Gastroesophageal sphincter (tissue), 4 donors: ENCODE results near the gene OR52E5. TPM values are rescaled to one million over a fixed set of nuclear protein-coding genes. Genes with fewer than 3 reads are reported as not detected.

Source experiments
- ATAC-seq: fragments of 150-250 bp; one replicate; pipeline ENCODE4 v1.9.1; 2016; ENCODE audit warnings: mild to moderate bottlenecking, moderate library complexity
- H3K27ac ChIP-seq, 4 donors: fragments of 200-600 bp; sonication (generic) in 3 of 4; 1 replicate in 3 of 4; 2 replicates in 1 of 4; pipeline ENCODE4 v1.5.1; 2016 to 2019
- H3K27me3 ChIP-seq: fragments of 200-600 bp; sonication (generic); one replicate; pipeline ENCODE4 v1.5.1; 2019
- H3K36me3 ChIP-seq, 2 donors: fragments of 200-600 bp; sonication (generic); one replicate each; pipeline ENCODE4 v1.5.1; 2019; ENCODE audit warnings: control low read depth in 1 of 2
- H3K4me1 ChIP-seq, 3 donors: fragments of 200-600 bp; sonication (generic); 1 replicate in 2 of 3; 2 replicates in 1 of 3; pipeline ENCODE4 v1.5.1; 2016 to 2019; ENCODE audit warnings: control low read depth in 2 of 3
- H3K4me3 ChIP-seq, 2 donors: fragments of 200-600 bp; sonication (generic); one replicate each; pipeline ENCODE4 v1.5.1; 2019; ENCODE audit warnings: mild to moderate bottlenecking in 1 of 2, moderate library complexity in 1 of 2
- H3K9me3 ChIP-seq, 3 donors: fragments of 200-600 bp; sonication (generic); one replicate each; pipeline ENCODE4 v1.5.1; 2017 to 2019; ENCODE audit warnings: control low read depth in 2 of 3
- EP300 ChIP-seq: sonication (generic); formaldehyde crosslinking; IDR thresholded peaks from one replicate; pipeline ENCODE4 v1.6.1; 2017; ENCODE audit warnings: antibody characterized with exemption, mild to moderate bottlenecking
- POLR2A ChIP-seq, 2 donors: fragments of 450-650 bp; IDR thresholded peaks; one replicate each; pipeline ENCODE4 v1.6.1; 2017; ENCODE audit warnings: antibody characterized with exemption in 2 of 2, mild to moderate bottlenecking in 2 of 2, moderate library complexity in 1 of 2
- POLR2AphosphoS5 ChIP-seq: sonication (generic); formaldehyde crosslinking; IDR thresholded peaks from one replicate; pipeline ENCODE4 v1.6.1; 2017; ENCODE audit warnings: antibody characterized with exemption
- WGBS, 2 donors: methylation state at CpG; one replicate each; pipeline ENCODE4 v1.1.5; 2018; ENCODE audit warnings: low coverage in 1 of 2; 5-methylcytosine and 5-hydroxymethylcytosine counted together
- total RNA-seq, 4 donors: library from RNA; depleted of rRNA; stranded (reverse); fragments of >200 nt; gene quantifications; one replicate each; pipeline ENCODE4 v1.1.0, GENCODE V29; 2016
- TF ChIP-seq, protein P1 (sequence below), 4 experiments: fragments of 200-600 bp in 2 of 4; fragments of 450-650 bp in 2 of 4; sonication (generic) in 1 of 4; IDR thresholded peaks; one replicate each; pipeline ENCODE4 v1.5.1; 2017 to 2019; ENCODE audit warnings: antibody characterized with exemption in 4 of 4, mild to moderate bottlenecking in 2 of 4, moderate library complexity in 2 of 4

Gene OR52E5
- total RNA-seq, 4 donors from 2014 or later = not detected

DNA sequence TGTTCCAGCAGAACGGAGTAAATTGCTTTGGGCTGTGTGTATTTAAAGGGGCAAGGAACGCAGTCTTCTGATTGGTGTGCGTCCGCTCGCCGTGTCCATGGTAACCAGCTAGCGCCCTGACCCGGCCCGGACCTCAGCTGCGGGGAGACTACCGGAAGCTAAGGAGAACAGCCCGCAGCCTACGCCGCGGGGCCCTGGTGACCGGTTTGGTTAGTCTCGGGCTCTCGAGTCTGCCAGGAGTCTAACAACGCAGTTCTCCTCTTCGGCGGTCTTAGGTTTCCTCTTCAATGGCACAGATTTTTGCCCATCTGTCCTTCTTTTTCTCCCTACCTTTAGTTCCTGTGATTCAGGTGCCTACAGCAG is 45.6 kb downstream of the OR52E5 start:
- Histone ChIP-seq H3K9me3 (peaks cover 0 to 4% (median 0%) of the 10 kb centered on the region in 3 donors), H3K27ac (no peak overlapping the region), H3K4me3 (no peak overlapping the region), H3K4me1 (no peaks in the 10 kb centered on the region), H3K27me3 (no peaks in the 10 kb centered on the region), H3K36me3 (no peaks in the 10 kb centered on the region)
- TF ChIP-seq POLR2AphosphoS5 (no peak), EP300 (no peak)
- TF ChIP-seq, protein P1, sequence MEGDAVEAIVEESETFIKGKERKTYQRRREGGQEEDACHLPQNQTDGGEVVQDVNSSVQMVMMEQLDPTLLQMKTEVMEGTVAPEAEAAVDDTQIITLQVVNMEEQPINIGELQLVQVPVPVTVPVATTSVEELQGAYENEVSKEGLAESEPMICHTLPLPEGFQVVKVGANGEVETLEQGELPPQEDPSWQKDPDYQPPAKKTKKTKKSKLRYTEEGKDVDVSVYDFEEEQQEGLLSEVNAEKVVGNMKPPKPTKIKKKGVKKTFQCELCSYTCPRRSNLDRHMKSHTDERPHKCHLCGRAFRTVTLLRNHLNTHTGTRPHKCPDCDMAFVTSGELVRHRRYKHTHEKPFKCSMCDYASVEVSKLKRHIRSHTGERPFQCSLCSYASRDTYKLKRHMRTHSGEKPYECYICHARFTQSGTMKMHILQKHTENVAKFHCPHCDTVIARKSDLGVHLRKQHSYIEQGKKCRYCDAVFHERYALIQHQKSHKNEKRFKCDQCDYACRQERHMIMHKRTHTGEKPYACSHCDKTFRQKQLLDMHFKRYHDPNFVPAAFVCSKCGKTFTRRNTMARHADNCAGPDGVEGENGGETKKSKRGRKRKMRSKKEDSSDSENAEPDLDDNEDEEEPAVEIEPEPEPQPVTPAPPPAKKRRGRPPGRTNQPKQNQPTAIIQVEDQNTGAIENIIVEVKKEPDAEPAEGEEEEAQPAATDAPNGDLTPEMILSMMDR (IDR thresholded peaks at IDR 0.05) = no peak
- WGBS, 2 donors = 78 to 87% methylated on average over 15 to 19 of the region's 21 CpGs
- no peak for ATAC-seq

DNA sequence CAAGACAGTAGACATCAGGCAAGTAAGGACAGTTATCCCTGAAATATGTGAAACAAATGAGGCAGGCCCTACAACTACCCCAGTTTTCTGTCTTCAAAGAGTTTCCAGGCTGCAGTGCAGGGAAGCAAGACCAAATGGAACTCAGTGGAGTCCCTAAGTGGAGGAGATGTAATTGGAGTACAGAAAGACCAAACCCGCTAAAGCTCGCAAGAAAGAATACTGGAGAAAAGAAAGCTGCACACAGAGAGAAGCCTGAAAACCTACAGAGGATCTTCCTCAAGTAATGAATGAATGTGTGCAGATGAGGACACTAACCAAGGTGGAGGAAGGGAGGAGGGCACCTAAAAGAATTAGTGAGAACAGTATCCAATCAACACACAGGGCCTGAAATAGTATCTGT is 47.7 kb downstream of the OR52E5 start:
- no peaks in the 10 kb centered on the region for H3K36me3 ChIP-seq
- no peaks in the 10 kb centered on the region for H3K27me3 ChIP-seq
- TF ChIP-seq POLR2AphosphoS5 (no peak), EP300 (no peak), POLR2A (IDR thresholded peaks at IDR 0.05) (no peak)
- TF ChIP-seq, protein P1 (IDR thresholded peaks at IDR 0.05) = no peak
- ATAC-seq = no peak
- WGBS, 2 donors = 47 to 80% methylated on average over 1 to 2 of the region's 2 CpGs
- H3K9me3 ChIP-seq = peaks cover 0 to 4% (median 0%) of the 10 kb centered on the region in 3 donors
- H3K4me3 ChIP-seq = no peak overlapping the region
- H3K4me1 ChIP-seq = no peaks in the 10 kb centered on the region
- no peak overlapping the region for H3K27ac ChIP-seq

DNA sequence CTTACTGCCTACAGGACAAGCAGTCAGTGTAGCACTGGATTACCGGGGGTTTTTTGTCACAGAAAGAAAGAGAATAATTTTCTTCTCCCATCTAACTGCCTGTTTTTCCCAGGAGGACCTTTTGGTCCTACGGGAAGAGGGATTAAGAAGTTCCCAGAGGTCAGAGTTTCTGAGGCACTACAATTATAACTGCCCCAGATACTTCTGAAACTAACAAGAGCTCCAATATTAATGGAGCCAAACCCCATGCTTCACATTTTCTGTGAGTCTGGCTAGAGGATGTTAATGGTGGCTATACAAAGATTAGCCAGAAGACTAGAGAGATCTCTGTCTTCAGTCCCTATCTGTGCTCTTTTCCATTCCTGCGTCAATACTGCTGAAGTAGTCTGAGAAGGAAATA is 48.9 kb downstream of the OR52E5 start, which contains the start of gene OR56A3:
TSS of gene OR56A3 (plus strand) at position 301 of the 400 bp plus-strand sequence. CDS start 5,096 bp downstream, outside the sequence.
- no peak within 1 kb of the TSS for H3K27ac ChIP-seq
- H3K4me3 ChIP-seq = no peak within 1 kb of the TSS
- no peaks in the 10 kb centered on the region for H3K36me3 ChIP-seq
- ATAC-seq = no peak
- WGBS, 2 donors = 69 to 75% methylated on average over 2 to 3 of the region's 3 CpGs
- peaks cover 0 to 4% (median 0%) of the 10 kb centered on the region in 3 donors for H3K9me3 ChIP-seq
- no peak for TF ChIP-seq EP300
- TF ChIP-seq POLR2AphosphoS5 = no peak
- TF ChIP-seq POLR2A (IDR thresholded peaks at IDR 0.05) = no peak
- TF ChIP-seq, protein P1 (IDR thresholded peaks at IDR 0.05) = no peak
- H3K27me3 ChIP-seq = no peaks in the 10 kb centered on the region
- no peaks in the 10 kb centered on the region for H3K4me1 ChIP-seq

Other genes starting within 250 kb of the OR52E5 start
- 10 to 100 TPM in 3 of 4 donors, 1 to 10 TPM in 1; 8.9 to 21.4 (median 14.9) TPM for gene TRIM5, start 208.1 kb upstream of the OR52E5 start, total RNA-seq
- 10 to 100 TPM; 31.6 to 50.4 (median 32.1) TPM for gene TRIM22, start 203.4 kb upstream of the OR52E5 start, total RNA-seq
- under 1 TPM in 2 of 4 donors, not detected in 2; 0.13 to 0.19 TPM for gene OR56B1, start 156.8 kb upstream of the OR52E5 start, total RNA-seq
- gene OR52N4, start 139.0 kb upstream of the OR52E5 start, total RNA-seq = under 1 TPM in 1 of 4 donors, not detected in 3; 0.40 TPM
- under 1 TPM in 1 of 4 donors, not detected in 3; 0.67 TPM for gene OR52N5, start 109.9 kb upstream of the OR52E5 start, total RNA-seq
- under 1 TPM in 1 of 4 donors, not detected in 3; 0.13 TPM for gene OR52N1, start 101.9 kb upstream of the OR52E5 start, total RNA-seq
- gene OR52N2, start 84.3 kb upstream of the OR52E5 start, total RNA-seq = not detected
- not detected for gene OR52E6, start 51.3 kb upstream of the OR52E5 start, total RNA-seq
- gene OR52E8, start 35.5 kb upstream of the OR52E5 start, total RNA-seq = not detected
- not detected for gene OR52E4, start 12.6 kb upstream of the OR52E5 start, total RNA-seq
- not detected for gene OR56A3, start 49.0 kb downstream of the OR52E5 start, total RNA-seq
- not detected for gene OR56A5, start 75.3 kb downstream of the OR52E5 start, total RNA-seq
- not detected for gene OR52L1, start 93.8 kb downstream of the OR52E5 start, total RNA-seq
- gene OR56A4, start 113.7 kb downstream of the OR52E5 start, total RNA-seq = not detected
- under 1 TPM in 1 of 4 donors, not detected in 3; 0.23 TPM for gene OR56A1, start 137.6 kb downstream of the OR52E5 start, total RNA-seq
- gene OR56B4, start 214.5 kb downstream of the OR52E5 start, total RNA-seq = not detected